GM18870 (cell line): ENCODE results near the gene PDGFA.

Experiments used
- ATAC-seq: cut with Tn5 transposase; IDR thresholded peaks from one replicate; pipeline ENCODE4 v1.9.1; 2021; ENCODE audit warnings: moderate library complexity; ENCODE audit not compliant: unreplicated experiment

PDGFA gene

GRCh38 chr7:519484-520390, at the start of gene PDGFA:
Gene PDGFA, minus strand, starts transcription at chr7:519846. Its CDS starts 845 bp downstream, at chr7:519001.
- ATAC-seq = no peak

GRCh38 chr7:568031-568951, 48.6 kb upstream of the PDGFA start:
- ATAC-seq = no peak

- no peak for ATAC-seq
Measured at GRCh38 chr7:567305-567883, 47.7 kb upstream of the PDGFA start.

- ATAC-seq = no peak
Measured at GRCh38 chr7:566100-566499, 46.5 kb upstream of the PDGFA start.

GRCh38 chr7:564176-564865, 44.7 kb upstream of the PDGFA start:
- ATAC-seq = no peak

GRCh38 chr7:563629-564170, 44.1 kb upstream of the PDGFA start:
- no peak for ATAC-seq

- no peak for ATAC-seq
Measured at GRCh38 chr7:562789-563628, 43.4 kb upstream of the PDGFA start.

GRCh38 chr7:562374-562675, 42.7 kb upstream of the PDGFA start:
- no peak for ATAC-seq

- no peak for ATAC-seq
Measured at GRCh38 chr7:561631-562373, 42.2 kb upstream of the PDGFA start.

- no peak for ATAC-seq
Measured at GRCh38 chr7:560966-561630, 41.5 kb upstream of the PDGFA start.

GRCh38 chr7:559396-559705, 39.7 kb upstream of the PDGFA start:
- no peak for ATAC-seq

- ATAC-seq = no peak
Measured at GRCh38 chr7:557558-557881, 37.9 kb upstream of the PDGFA start.

GRCh38 chr7:556837-557557, 37.4 kb upstream of the PDGFA start:
- ATAC-seq = no peak

- ATAC-seq = no peak
Measured at GRCh38 chr7:556291-556826, 36.7 kb upstream of the PDGFA start.

GRCh38 chr7:555551-556160, 36.0 kb upstream of the PDGFA start:
- ATAC-seq = no peak

- no peak for ATAC-seq
Measured at GRCh38 chr7:553636-554111, 34.0 kb upstream of the PDGFA start.

GRCh38 chr7:552868-553635, 33.4 kb upstream of the PDGFA start:
- no peak for ATAC-seq
